Kidney capillary endothelial cell (primary cell): ENCODE results near the gene ANP32E.

ENCODE experiments used
- DNase-seq: peaks from one replicate; pipeline ENCODE4 v3.0.0-alpha.2; 2018; ENCODE audit warnings: low spot score

Gene ANP32E

GRCh38 chr1:150235852-150236613 is at the start of gene ANP32E:
Gene ANP32E (minus strand): TSS chr1:150236112. CDS start chr1:150235786, 326 bp downstream.
- DNase-seq, result peak; percentile 100

DNA sequence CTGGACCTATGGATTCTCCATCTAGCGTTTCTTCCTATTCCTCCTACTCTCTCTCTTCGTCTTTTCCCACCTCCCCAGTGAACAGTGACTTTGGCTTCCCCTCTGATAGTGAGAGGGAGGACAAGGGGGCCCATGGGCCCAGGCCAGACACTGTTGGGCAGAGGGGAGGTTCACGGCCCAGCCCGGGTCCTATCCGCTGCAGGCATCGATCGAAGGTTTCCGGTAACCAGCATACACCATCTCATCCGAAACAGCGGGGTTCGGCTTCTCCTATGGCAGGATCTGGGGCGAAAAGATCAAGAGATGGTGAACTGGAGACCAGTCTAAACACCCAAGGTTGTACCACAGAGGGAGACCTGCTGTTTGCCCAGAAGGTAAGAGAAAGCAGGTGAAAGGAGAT is 47.3 kb upstream of the ANP32E start:
- no peak for DNase-seq

GRCh38 chr1:150282558-150282958 is 46.6 kb upstream of the ANP32E start:
- no peak for DNase-seq

DNA sequence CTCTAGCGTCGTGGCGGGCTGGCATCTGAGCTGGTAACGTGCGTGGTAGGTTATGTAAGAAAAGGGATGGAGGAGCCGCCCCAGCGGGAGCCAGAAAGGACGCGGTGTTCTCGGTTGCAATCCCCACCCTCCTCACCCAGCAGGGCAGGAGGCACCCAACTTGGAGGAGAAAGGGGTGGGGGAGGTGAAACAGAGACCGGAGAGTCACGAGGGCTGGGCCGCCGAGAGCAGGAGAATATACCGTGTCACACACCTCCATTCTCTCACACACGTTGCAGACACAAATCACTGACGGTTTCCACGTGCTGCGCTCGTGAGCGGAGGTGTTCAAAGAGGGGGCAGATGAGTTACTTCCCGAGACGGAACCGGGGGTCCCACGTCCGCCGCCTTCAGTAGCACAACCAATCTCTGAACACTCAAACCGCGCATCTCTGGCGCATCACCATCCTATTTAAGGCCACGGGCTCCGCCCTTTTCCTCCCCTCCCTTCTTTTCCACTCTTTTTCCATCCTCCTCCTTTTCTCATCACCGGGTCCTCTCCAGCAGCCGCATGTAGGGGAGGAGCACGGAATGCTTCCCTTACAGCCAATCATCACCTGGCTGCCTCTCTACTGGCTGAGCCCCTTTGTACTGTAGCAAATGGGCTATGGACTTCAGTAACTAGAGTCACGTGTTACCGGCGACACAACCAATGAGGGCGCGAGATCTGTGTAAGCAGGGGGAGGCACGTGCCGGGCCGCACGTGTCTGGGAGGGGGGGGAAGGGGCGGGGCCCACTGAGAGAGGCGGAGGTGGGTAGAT is 46.0 kb upstream of the ANP32E start, which contains the start of gene CIART:
TSS of gene CIART (plus strand) at position 797 of the 800 bp plus-strand sequence. CDS start 714 bp downstream, outside the sequence.
- DNase-seq, result peak; percentile 87

DNA sequence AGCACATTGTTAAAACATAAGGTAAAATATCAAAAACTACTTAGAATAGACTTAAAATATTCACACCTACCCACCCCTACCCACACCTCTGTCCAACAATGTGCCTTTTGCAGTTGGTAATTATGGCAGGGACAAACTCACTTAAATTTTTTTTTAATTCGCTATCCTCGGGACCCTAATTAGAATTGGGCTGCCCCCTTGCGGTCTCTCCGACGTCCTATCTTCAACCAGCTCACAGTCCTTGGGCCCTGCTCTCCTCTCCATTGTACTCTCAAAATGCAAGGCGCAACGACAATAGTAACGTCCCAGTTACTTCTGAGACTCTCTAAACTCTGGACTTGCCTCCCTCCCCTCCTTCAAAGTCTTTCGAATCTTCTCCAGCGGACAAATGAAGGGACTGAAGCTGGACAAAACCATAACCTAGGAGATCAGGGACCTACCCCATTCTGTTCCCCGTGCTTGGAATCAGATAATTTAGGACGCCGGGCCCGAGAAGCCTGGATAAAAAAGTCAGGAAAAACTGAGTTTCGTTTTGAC is 45.4 kb upstream of the ANP32E start:
- peak; percentile 62 for DNase-seq

DNA sequence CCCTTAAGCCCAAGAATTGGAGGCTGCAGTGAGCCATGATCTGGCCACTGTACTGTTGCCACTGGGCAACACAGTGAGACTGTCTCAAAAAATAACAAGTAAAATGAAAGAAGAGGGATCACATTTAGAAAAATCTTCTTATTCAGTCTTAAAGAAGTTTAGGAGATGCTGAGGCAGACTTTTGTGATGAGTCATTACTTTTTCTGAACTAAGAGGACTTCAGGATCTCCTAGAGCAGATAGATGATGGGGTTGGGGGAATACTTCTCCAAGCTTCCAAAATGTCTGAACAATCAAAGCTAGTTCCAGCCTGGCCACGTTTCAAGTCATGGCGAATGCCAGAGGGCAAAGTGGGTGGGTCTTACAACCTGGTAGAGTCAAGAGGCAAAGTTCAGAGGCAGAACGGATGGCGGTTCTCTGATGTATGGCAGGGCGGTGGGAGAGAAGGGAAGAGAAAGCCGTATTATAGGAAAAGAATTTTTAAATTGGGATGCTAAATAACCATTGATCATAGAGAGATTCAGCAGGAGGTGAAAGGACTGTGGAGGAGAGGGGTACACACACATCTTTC is 44.3 kb upstream of the ANP32E start:
- no peak for DNase-seq

GRCh38 chr1:150273311-150273710 is 37.4 kb upstream of the ANP32E start:
- DNase-seq, result peak; percentile 52

GRCh38 chr1:150271291-150271959 is 35.5 kb upstream of the ANP32E start:
- no peak for DNase-seq

DNA sequence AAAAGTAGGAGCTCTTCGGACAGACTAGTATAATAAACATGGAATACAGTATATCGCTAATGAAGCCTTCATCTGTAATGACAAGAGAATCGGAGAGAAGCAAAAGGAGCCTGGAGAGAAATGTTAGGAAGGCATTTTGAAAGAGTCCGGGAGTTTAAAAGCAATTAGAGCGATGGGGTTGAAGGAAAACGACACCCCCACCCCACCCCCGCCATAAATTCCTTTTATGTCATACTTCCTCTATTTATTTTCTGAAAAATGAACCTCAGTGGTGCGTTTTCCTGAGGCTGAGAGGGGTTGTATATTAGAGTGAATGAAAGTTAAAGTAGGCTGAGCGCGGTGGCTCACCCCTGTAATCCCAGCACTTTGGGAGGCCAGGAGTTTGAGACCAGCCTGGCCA is 33.5 kb upstream of the ANP32E start:
- peak; percentile 36 for DNase-seq

GRCh38 chr1:150268705-150269403 is 32.9 kb upstream of the ANP32E start, which contains the start of gene APH1A:
Gene APH1A (minus strand): TSS chr1:150269016. CDS start chr1:150268810, 206 bp downstream.
- peak; percentile 93 for DNase-seq

- no peak for DNase-seq
These were observed 32.4 kb upstream of the ANP32E start for GRCh38 chr1:150268340-150268704.

GRCh38 chr1:150267896-150268295 is 32.0 kb upstream of the ANP32E start:
- DNase-seq, result no peak

DNA sequence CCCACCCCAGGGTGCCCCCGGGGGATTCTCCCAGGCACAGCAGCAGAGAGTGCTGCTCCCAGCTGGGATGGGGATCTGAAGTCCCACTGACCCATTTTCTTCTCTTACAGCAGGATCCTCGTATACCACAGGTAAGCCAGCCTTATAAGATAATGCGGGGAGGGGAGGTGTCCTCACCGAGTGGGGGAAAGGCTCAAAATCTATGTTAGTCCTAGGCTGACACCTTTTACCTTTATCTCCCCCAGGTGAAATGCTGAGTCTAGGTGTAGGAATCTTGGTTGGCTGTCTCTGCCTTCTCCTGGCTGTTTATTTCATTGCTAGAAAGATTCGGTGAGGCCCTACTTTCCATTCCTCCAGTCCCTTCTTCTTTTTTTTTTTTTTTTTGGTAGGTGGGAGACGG is 27.6 kb upstream of the ANP32E start:
- no peak for DNase-seq

- no peak for DNase-seq
These were observed 26.7 kb upstream of the ANP32E start for GRCh38 chr1:150262388-150263320.

GRCh38 chr1:150261367-150261766 is 25.5 kb upstream of the ANP32E start:
- no peak for DNase-seq

- DNase-seq, result no peak
These were observed 24.1 kb upstream of the ANP32E start for GRCh38 chr1:150259758-150260669.

- no peak for DNase-seq
These were observed 23.3 kb upstream of the ANP32E start for GRCh38 chr1:150259217-150259616.

GRCh38 chr1:150257624-150258585 is 22.0 kb upstream of the ANP32E start, which contains the start of gene CA14:
Gene CA14 (plus strand): TSS chr1:150257774. CDS start chr1:150258129, 355 bp downstream.
- no peak for DNase-seq
